H9 (cell line): ENCODE measurements around the gene FOLR2. TPM values are rescaled to one million over a fixed set of nuclear protein-coding genes. Genes with fewer than 3 reads are reported as not detected.

Experiments
- DNase-seq: peaks from one replicate; pipeline ENCODE4 v3.0.0-alpha.2; 2017
- H2AFZ ChIP-seq: one replicate; pipeline ENCODE4 v1.6.1; 2013; ENCODE audit warnings: mild to moderate bottlenecking, low read length, control low read depth, moderate library complexity
- H2AK5ac ChIP-seq: 2 replicates; pipeline ENCODE4 v1.6.1; 2013; ENCODE audit warnings: low read length, control low read depth, mixed read lengths; ENCODE audit not compliant: insufficient read length
- H2BK120ac ChIP-seq: one replicate; pipeline ENCODE4 v1.6.1; 2013; ENCODE audit warnings: low read depth, mild to moderate bottlenecking, low read length, control low read depth, inconsistent platforms; ENCODE audit not compliant: poor library complexity, severe bottlenecking
- H2BK12ac ChIP-seq: 2 replicates; pipeline ENCODE4 v1.6.1; 2013; ENCODE audit warnings: low read length, control low read depth, mixed read lengths, low read depth; ENCODE audit not compliant: insufficient read length
- H2BK15ac ChIP-seq: 2 replicates; pipeline ENCODE4 v1.6.1; 2013; ENCODE audit warnings: low read depth, low read length, control low read depth
- H2BK20ac ChIP-seq: one replicate; pipeline ENCODE4 v1.6.1; 2013; ENCODE audit warnings: low read depth, mild to moderate bottlenecking, low read length, control low read depth, inconsistent platforms; ENCODE audit not compliant: poor library complexity, severe bottlenecking
- H2BK5ac ChIP-seq: 2 replicates; pipeline ENCODE4 v1.6.1; 2013; ENCODE audit warnings: low read length, control low read depth, mixed read lengths; ENCODE audit not compliant: insufficient read length
- H3K14ac ChIP-seq: 2 replicates; pipeline ENCODE4 v1.6.1; 2013; ENCODE audit warnings: low read length, control low read depth; ENCODE audit not compliant: insufficient read depth
- H3K18ac ChIP-seq: 2 replicates; pipeline ENCODE4 v1.6.1; 2013; ENCODE audit warnings: low read depth, mild to moderate bottlenecking, mixed read lengths, low read length, control low read depth; ENCODE audit not compliant: insufficient read length
- H3K23ac ChIP-seq: 2 replicates; pipeline ENCODE4 v1.6.1; 2013; ENCODE audit warnings: low read length, control low read depth, mixed read lengths, low read depth; ENCODE audit not compliant: insufficient read length
- H3K23me2 ChIP-seq: 2 replicates; pipeline ENCODE4 v1.6.1; 2013; ENCODE audit warnings: low read depth, mild to moderate bottlenecking, mixed read lengths, low read length, control low read depth; ENCODE audit not compliant: insufficient read length, poor library complexity, severe bottlenecking
- H3K27ac ChIP-seq: 2 replicates; pipeline ENCODE4 v1.5.1; 2013; ENCODE audit warnings: low read length, control low read depth, mixed read lengths, low read depth; ENCODE audit not compliant: insufficient read length
- H3K27me3 ChIP-seq: 2 replicates; pipeline ENCODE4 v1.6.1; 2013; ENCODE audit warnings: low read length, control low read depth, inconsistent platforms; ENCODE audit not compliant: insufficient read depth
- H3K4ac ChIP-seq: 2 replicates; pipeline ENCODE4 v1.6.1; 2013; ENCODE audit warnings: low read depth, mild to moderate bottlenecking, control low read depth, inconsistent platforms, low read length, moderate library complexity
- H3K4me1 ChIP-seq: 2 replicates; pipeline ENCODE4 v1.6.1; 2013; ENCODE audit warnings: low read length, control low read depth, inconsistent platforms; ENCODE audit not compliant: insufficient read depth
- H3K4me2 ChIP-seq: 2 replicates; pipeline ENCODE4 v1.6.1; 2013; ENCODE audit warnings: low read length, control low read depth, mixed read lengths; ENCODE audit not compliant: insufficient read length, insufficient read depth
- H3K56ac ChIP-seq: 2 replicates; pipeline ENCODE4 v1.6.1; 2013; ENCODE audit warnings: low read depth, mild to moderate bottlenecking, mixed read lengths, low read length, control low read depth; ENCODE audit not compliant: insufficient read length
- H3K79me1 ChIP-seq: 2 replicates; pipeline ENCODE4 v1.6.1; 2013; ENCODE audit warnings: low read depth, mild to moderate bottlenecking, moderate library complexity, low read length, control low read depth, inconsistent platforms; ENCODE audit not compliant: insufficient read depth, poor library complexity, severe bottlenecking
- H3K79me2 ChIP-seq: 2 replicates; pipeline ENCODE4 v1.6.1; 2013; ENCODE audit warnings: low read length, control low read depth, inconsistent platforms; ENCODE audit not compliant: insufficient read depth
- H3K9ac ChIP-seq: 2 replicates; pipeline ENCODE4 v1.6.1; 2013; ENCODE audit warnings: low read length, control low read depth, mixed read lengths; ENCODE audit not compliant: insufficient read length; ENCODE audit errors: extremely low read depth
- H3K9me3 ChIP-seq: one replicate; pipeline ENCODE4 v1.6.1; 2013; ENCODE audit warnings: low read depth, low read length, inconsistent platforms; ENCODE audit not compliant: control insufficient read depth
- H3T11ph ChIP-seq: one replicate; pipeline ENCODE4 v1.6.1; 2013; ENCODE audit warnings: mild to moderate bottlenecking, low read length, control low read depth, inconsistent platforms
- H4K20me1 ChIP-seq: one replicate; pipeline ENCODE4 v1.6.1; 2013; ENCODE audit not compliant: control insufficient read depth, insufficient read length, insufficient read depth
- H4K5ac ChIP-seq: 2 replicates; pipeline ENCODE4 v1.6.1; 2013; ENCODE audit warnings: low read depth, mild to moderate bottlenecking, mixed read lengths, low read length, control low read depth; ENCODE audit not compliant: insufficient read length
- H4K8ac ChIP-seq: replicated peaks from 2 replicates; pipeline ENCODE4 v1.6.1; 2013; ENCODE audit warnings: low read length, control low read depth, mixed read lengths, low read depth; ENCODE audit not compliant: insufficient read length
- H4K91ac ChIP-seq: 2 replicates; pipeline ENCODE4 v1.6.1; 2013; ENCODE audit warnings: low read depth, mild to moderate bottlenecking, moderate library complexity, mixed read lengths, low read length, control low read depth; ENCODE audit not compliant: insufficient read length
- H3K27ac Mint-ChIP-seq, 3 experiments: 2 replicates in 2 of 3; 3 replicates in 1 of 3; pipeline ENCODE4 v1.8.0; 2020 to 2021; ENCODE audit warnings: mixed read lengths in 3 of 3, mild to moderate bottlenecking in 1 of 3, moderate library complexity in 1 of 3
- H3K27me3 Mint-ChIP-seq: 2 replicates; pipeline ENCODE4 v1.8.0; 2021; ENCODE audit warnings: low read depth, mild to moderate bottlenecking, moderate library complexity, mixed read lengths
- H3K36me3 Mint-ChIP-seq, 3 experiments: 2 replicates in 2 of 3; 3 replicates in 1 of 3; pipeline ENCODE4 v1.8.0; 2020 to 2021; ENCODE audit warnings: low read depth in 3 of 3, mixed read lengths in 3 of 3; ENCODE audit not compliant: insufficient read depth in 1 of 3
- H3K4me1 Mint-ChIP-seq, 2 experiments: 2 replicates each; pipeline ENCODE4 v1.8.0; 2020; ENCODE audit warnings: mixed read lengths in 2 of 2
- H3K4me3 Mint-ChIP-seq, 2 experiments: 2 replicates in 1 of 2; 3 replicates in 1 of 2; pipeline ENCODE4 v1.8.0; 2020 to 2021; ENCODE audit warnings: mild to moderate bottlenecking in 2 of 2, mixed read lengths in 2 of 2, moderate library complexity in 1 of 2
- H3K9me3 Mint-ChIP-seq, 2 experiments: 2 replicates in 1 of 2; 3 replicates in 1 of 2; pipeline ENCODE4 v1.8.0; 2020; ENCODE audit warnings: mild to moderate bottlenecking in 2 of 2, mixed read lengths in 2 of 2, moderate library complexity in 1 of 2
- CTCF ChIP-seq: fragments of 200-600 bp; sonication (generic); conservative IDR thresholded peaks from 3 replicates; pipeline ENCODE4 v1.8.0; 2021; ENCODE audit warnings: antibody characterized with exemption, mild to moderate bottlenecking
- WGBS: extraction: QIAGEN DNeasy Blood & Tissue Kit; methylation state at CpG from one replicate; pipeline ENCODE4 v1.1.7; 2013; ENCODE audit warnings: missing lambda C conversion rate, low lambda C conversion rate, mixed read lengths; ENCODE audit not compliant: insufficient read length; ENCODE audit errors: extremely low coverage; 5-methylcytosine and 5-hydroxymethylcytosine counted together
- total RNA-seq: library from RNA; stranded (reverse); gene quantifications from 2 replicates; pipeline ENCODE4 v1.2.1, GENCODE V29; 2021

FOLR2 gene
- total RNA-seq, 1 experiment from 2014 or later: not detected

- Histone ChIP-seq H2BK20ac (no peak overlapping the region), H3K4ac (no peak overlapping the region), H3K4me1 (peaks cover 6% of the 10 kb centered on the region; the same call in 1 of the 2 replicates), H2AFZ (no peak overlapping the region), H4K20me1 (no peaks in the 10 kb centered on the region), H3K9me3 (no peaks in the 10 kb centered on the region), H3T11ph (no peak overlapping the region), H3K27ac (no peak overlapping the region), H2BK5ac (no peak overlapping the region), H3K23ac (no peak overlapping the region), H3K18ac (no peak overlapping the region), H3K4me2 (no peak overlapping the region), H3K79me2 (no peaks in the 10 kb centered on the region), H2AK5ac (no peak overlapping the region), H3K9ac (no peak overlapping the region), H4K5ac (no peak overlapping the region), H3K56ac (no peak overlapping the region), H3K14ac (no peak overlapping the region), H2BK12ac (no peak overlapping the region), H3K27me3 (peaks cover 48% of the 10 kb centered on the region), H2BK15ac (no peak overlapping the region), H4K91ac (no peak overlapping the region), H3K23me2 (peaks cover 13% of the 10 kb centered on the region), H2BK120ac (no peak overlapping the region), H4K8ac (no peak overlapping the region), H3K79me1 (no peaks in the 10 kb centered on the region)
- Mint-ChIP-seq H3K27ac (no peak overlapping the region), H3K9me3 (peaks cover 0 to 1% of the 10 kb centered on the region in 2 experiments; a peak in 2 of 5 replicates), H3K4me1 (peaks cover 16% of the 10 kb centered on the region in 2 experiments), H3K27me3 (peaks cover 45% of the 10 kb centered on the region), H3K36me3 (peaks cover 0 to under 1% (median 0%) of the 10 kb centered on the region in 3 experiments; a peak in 1 of 7 replicates), H3K4me3 (no peak overlapping the region)
- no CpG with 5 or more reads among the region's 2 CpGs for WGBS
- no peak for TF ChIP-seq CTCF
- DNase-seq: no peak
Observed at GRCh38 chr11:72247584-72247983, 31.0 kb downstream of the FOLR2 start.
